IPS-20b (cell line): Measurements from ENCODE around the gene HSBP1L1.
"Not testable (repeated sequence)": the region's sequence is repeated elsewhere in the genome, so short reads cannot be mapped to it uniquely, and the experiment has no call there.

Source experiments
- H3K27ac ChIP-seq: one replicate; pipeline ENCODE4 v1.5.1; 2013; ENCODE audit warnings: low read length
- H3K27me3 ChIP-seq: 2 replicates; pipeline ENCODE4 v1.6.1; 2013; ENCODE audit warnings: mild to moderate bottlenecking, low read length, inconsistent platforms; ENCODE audit not compliant: insufficient read depth
- H3K36me3 ChIP-seq: 2 replicates; pipeline ENCODE4 v1.6.1; 2013; ENCODE audit warnings: low read depth, mild to moderate bottlenecking, inconsistent platforms, low read length, moderate library complexity; ENCODE audit not compliant: insufficient read depth
- H3K4me1 ChIP-seq: 2 replicates; pipeline ENCODE4 v1.6.1; 2013; ENCODE audit warnings: mild to moderate bottlenecking, control low read depth, inconsistent platforms, low read length, moderate library complexity; ENCODE audit not compliant: insufficient read depth
- H3K4me3 ChIP-seq: 2 replicates; pipeline ENCODE4 v1.5.1; 2013; ENCODE audit warnings: mild to moderate bottlenecking, low read length, inconsistent platforms
- H3K9ac ChIP-seq: 2 replicates; pipeline ENCODE4 v1.6.1; 2013; ENCODE audit warnings: low read depth, mild to moderate bottlenecking, inconsistent platforms, low read length, moderate library complexity
- H3K9me3 ChIP-seq: 2 replicates; pipeline ENCODE4 v1.6.1; 2013; ENCODE audit warnings: mild to moderate bottlenecking, low read depth, low read length, inconsistent platforms; ENCODE audit not compliant: insufficient read depth

The HSBP1L1 gene

GRCh38 chr18:80011496-80012137, 47.2 kb downstream of the HSBP1L1 start:
- not testable (repeated sequence) for H3K36me3 ChIP-seq, H3K27me3 ChIP-seq, H3K4me3 ChIP-seq, H3K9ac ChIP-seq, H3K27ac ChIP-seq, H3K4me1 ChIP-seq
- H3K9me3 ChIP-seq: peaks cover 35% of the 10 kb centered on the region

DNA sequence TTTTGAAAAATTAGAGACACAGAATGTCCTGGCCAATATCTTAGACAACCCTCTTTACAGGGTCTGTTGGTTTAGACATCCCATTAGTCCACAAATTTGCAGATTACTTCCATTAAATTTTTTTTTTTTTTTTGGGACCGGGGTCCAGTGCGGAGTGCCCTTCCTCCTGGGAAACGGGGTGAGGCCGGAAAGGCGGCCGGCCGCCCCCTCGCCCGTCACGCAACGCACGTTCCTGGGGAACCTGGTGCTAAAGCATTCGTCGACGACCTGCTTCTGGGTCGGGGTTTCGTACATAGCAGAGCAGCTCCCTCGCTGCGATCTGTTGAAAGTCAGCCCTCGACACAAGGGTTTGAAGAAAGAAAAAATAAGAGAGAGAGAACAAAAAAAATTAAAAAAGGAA, 48.3 kb downstream of the HSBP1L1 start:
- no peaks in the 10 kb centered on the region for H3K27me3 ChIP-seq
- H3K9ac ChIP-seq: no peak overlapping the region
- H3K4me3 ChIP-seq: no peak overlapping the region
- no peak overlapping the region for H3K27ac ChIP-seq
- H3K4me1 ChIP-seq: no peaks in the 10 kb centered on the region
- peaks cover 35% of the 10 kb centered on the region for H3K9me3 ChIP-seq
- H3K36me3 ChIP-seq: no peaks in the 10 kb centered on the region
